Sigmoid colon (tissue), 7 donors: ENCODE data around the gene DEDD. TPM values are rescaled to one million over a fixed set of nuclear protein-coding genes. Genes with fewer than 3 reads are reported as not detected.

Experiments
- DNase-seq: peaks from one replicate; pipeline ENCODE4 v3.0.0-alpha.2; 2019
- H3K27ac ChIP-seq, 4 donors: fragments of 200-600 bp; sonication (generic); one replicate each; pipeline ENCODE4 v1.5.1; 2016 to 2019; ENCODE audit warnings: mild to moderate bottlenecking in 1 of 4
- H3K27me3 ChIP-seq, 3 donors: fragments of 200-600 bp; sonication (generic); one replicate each; pipeline ENCODE4 v1.5.1; 2019; ENCODE audit warnings: mild to moderate bottlenecking in 1 of 3
- H3K36me3 ChIP-seq, 4 donors: fragments of 200-600 bp; sonication (generic); one replicate each; pipeline ENCODE4 v1.5.1; 2016 to 2019
- H3K4me1 ChIP-seq, 4 donors: fragments of 200-600 bp; sonication (generic); one replicate each; pipeline ENCODE4 v1.5.1; 2017 to 2019
- H3K4me3 ChIP-seq, 4 donors: fragments of 200-600 bp; sonication (generic); one replicate each; pipeline ENCODE4 v1.5.1; 2017 to 2019; ENCODE audit warnings: mild to moderate bottlenecking in 2 of 4, moderate library complexity in 1 of 4
- H3K9me3 ChIP-seq, 4 donors: fragments of 200-600 bp in 3 of 4; sonication (generic) in 3 of 4; one replicate each; pipeline versions ENCODE4 v1.5.1 to v1.6.1; 2013 to 2019
- EP300 ChIP-seq, 4 donors: sonication (generic); formaldehyde crosslinking; IDR thresholded peaks; one replicate each; pipeline ENCODE4 v1.6.1; 2017; ENCODE audit warnings: antibody characterized with exemption in 4 of 4
- POLR2A ChIP-seq, 2 donors: fragments of 450-650 bp; IDR thresholded peaks; one replicate each; pipeline ENCODE4 v1.6.1; 2016; ENCODE audit warnings: antibody characterized with exemption in 2 of 2, mild to moderate bottlenecking in 2 of 2, moderate library complexity in 2 of 2
- POLR2AphosphoS5 ChIP-seq, 4 donors: sonication (generic); formaldehyde crosslinking; IDR thresholded peaks; one replicate each; pipeline ENCODE4 v1.6.1; 2017; ENCODE audit warnings: antibody characterized with exemption in 4 of 4
- WGBS, 2 donors: extraction: QIAGEN DNeasy Blood & Tissue Kit; methylation state at CpG; one replicate each; pipeline ENCODE4 v1.1.7; 2013; 5-methylcytosine and 5-hydroxymethylcytosine counted together
- intact Hi-C: fragments of 100-400 bp; cut with DNase I; formaldehyde crosslinking; loops from one replicate; pipeline ENCODE4 v1.15.1; 2023
- polyA plus RNA-seq, 3 donors: library from polyadenylated mRNA; stranded (reverse); fragments of 200-250 nt; gene quantifications; one replicate each; pipeline ENCODE4 v1.2.3, GENCODE V29; 2013
- total RNA-seq, 4 donors: library from RNA; depleted of rRNA; stranded (reverse); fragments of >200 nt; gene quantifications; one replicate each; pipeline ENCODE4 v1.1.0, GENCODE V29; 2016
- TF ChIP-seq, protein P1 (sequence below), 4 experiments: fragments of 450-650 bp in 3 of 4; fragments of 200-600 bp in 1 of 4; IDR thresholded peaks; one replicate each; pipeline ENCODE4 v1.5.1; 2016 to 2019; ENCODE audit warnings: antibody characterized with exemption in 4 of 4, mild to moderate bottlenecking in 3 of 4, moderate library complexity in 2 of 4
- donor health status: healthy with polysubstance abuse.
- donor health status: Bipolar disorder and iron deficiency.
- donor health status: healthy.

DEDD gene
- total and polyA plus RNA-seq, 7 donors, result 24.0 to 34.2 (median 30.5) TPM

DNA sequence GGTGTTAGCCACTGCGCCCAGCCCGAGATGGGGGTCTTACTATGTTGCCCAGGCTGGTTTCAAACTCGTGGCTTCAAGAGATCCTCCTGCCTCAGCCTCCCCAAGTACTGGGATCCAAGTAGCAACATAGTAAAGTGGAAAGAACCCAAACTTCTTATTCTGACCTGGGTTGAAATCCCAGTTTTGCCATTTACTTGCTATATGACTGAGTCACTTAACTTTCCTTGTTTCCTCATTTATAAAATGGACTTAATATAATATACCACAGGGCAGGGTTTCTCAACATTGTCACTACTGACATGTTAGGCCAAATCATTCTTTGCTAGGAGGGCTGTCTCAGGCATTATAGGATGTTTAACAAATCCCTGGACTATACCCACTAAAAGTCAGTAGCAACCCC lies 21.4 kb downstream of the DEDD start:
- peaks cover 0 to 20% (median 0%) of the 10 kb centered on the region in 4 donors for H3K36me3 ChIP-seq
- TF ChIP-seq POLR2AphosphoS5 (IDR thresholded peaks at IDR 0.05), result no peak
- TF ChIP-seq EP300 (IDR thresholded peaks at IDR 0.05), result no peak
- no peak for TF ChIP-seq POLR2A (IDR thresholded peaks at IDR 0.05)
- TF ChIP-seq, protein P1, sequence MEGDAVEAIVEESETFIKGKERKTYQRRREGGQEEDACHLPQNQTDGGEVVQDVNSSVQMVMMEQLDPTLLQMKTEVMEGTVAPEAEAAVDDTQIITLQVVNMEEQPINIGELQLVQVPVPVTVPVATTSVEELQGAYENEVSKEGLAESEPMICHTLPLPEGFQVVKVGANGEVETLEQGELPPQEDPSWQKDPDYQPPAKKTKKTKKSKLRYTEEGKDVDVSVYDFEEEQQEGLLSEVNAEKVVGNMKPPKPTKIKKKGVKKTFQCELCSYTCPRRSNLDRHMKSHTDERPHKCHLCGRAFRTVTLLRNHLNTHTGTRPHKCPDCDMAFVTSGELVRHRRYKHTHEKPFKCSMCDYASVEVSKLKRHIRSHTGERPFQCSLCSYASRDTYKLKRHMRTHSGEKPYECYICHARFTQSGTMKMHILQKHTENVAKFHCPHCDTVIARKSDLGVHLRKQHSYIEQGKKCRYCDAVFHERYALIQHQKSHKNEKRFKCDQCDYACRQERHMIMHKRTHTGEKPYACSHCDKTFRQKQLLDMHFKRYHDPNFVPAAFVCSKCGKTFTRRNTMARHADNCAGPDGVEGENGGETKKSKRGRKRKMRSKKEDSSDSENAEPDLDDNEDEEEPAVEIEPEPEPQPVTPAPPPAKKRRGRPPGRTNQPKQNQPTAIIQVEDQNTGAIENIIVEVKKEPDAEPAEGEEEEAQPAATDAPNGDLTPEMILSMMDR (IDR thresholded peaks at IDR 0.05), result no peak
- H3K27ac ChIP-seq, result no peak overlapping the region
- no peaks in the 10 kb centered on the region for H3K27me3 ChIP-seq
- no peak overlapping the region for H3K4me3 ChIP-seq
- no peak for DNase-seq
- H3K4me1 ChIP-seq, result peaks cover 0 to 30% (median 20%) of the 10 kb centered on the region in 4 donors
- intact Hi-C loops, result no loop called here
- 93 to 96% methylated on average over 3 of the region's 3 CpGs for WGBS, 2 donors
- H3K9me3 ChIP-seq, result no peaks in the 10 kb centered on the region

DNA sequence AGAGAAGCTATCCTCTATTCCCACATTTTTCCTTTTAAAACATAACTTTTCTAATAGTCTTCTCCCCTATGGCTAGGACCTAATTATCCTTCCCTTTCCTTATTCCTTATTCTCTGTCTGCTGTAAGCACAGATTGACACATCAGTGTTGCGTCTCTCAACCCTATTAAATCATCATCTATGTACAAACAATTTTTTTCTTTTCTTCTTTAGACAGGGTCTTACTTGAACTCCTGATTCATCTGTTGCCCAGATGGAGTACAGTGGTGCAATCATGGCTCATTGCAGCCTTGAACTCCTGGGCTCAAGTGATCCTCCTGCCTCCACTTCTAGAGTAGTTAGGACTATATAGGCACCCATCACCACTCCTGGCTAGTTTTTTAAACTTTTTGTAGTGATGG lies 26.0 kb downstream of the DEDD start:
- TF ChIP-seq EP300 (IDR thresholded peaks at IDR 0.05) (no peak), POLR2AphosphoS5 (IDR thresholded peaks at IDR 0.05) (no peak), POLR2A (IDR thresholded peaks at IDR 0.05) (no peak)
- TF ChIP-seq, protein P1 (IDR thresholded peaks at IDR 0.05), result no peak
- no peaks in the 10 kb centered on the region for H3K27me3 ChIP-seq
- H3K9me3 ChIP-seq, result no peaks in the 10 kb centered on the region
- no peaks in the 10 kb centered on the region for H3K4me1 ChIP-seq
- peaks cover 0 to 24% (median 6%) of the 10 kb centered on the region in 4 donors for H3K36me3 ChIP-seq
- H3K27ac ChIP-seq, result no peak overlapping the region
- intact Hi-C loops, result no loop called here
- no peak for DNase-seq
- WGBS, 2 donors, result 95 to 96% methylated on average over 1 of the region's 1 CpG
- H3K4me3 ChIP-seq, result no peak overlapping the region

GRCh38 chr1:161100556-161100955 lies 31.9 kb downstream of the DEDD start:
- 84 to 88% methylated on average over 2 of the region's 2 CpGs for WGBS, 2 donors
- Histone ChIP-seq H3K4me1 (peaks cover 0 to 19% (median 15%) of the 10 kb centered on the region in 4 donors), H3K4me3 (no peak overlapping the region), H3K27ac (no peak overlapping the region), H3K9me3 (no peaks in the 10 kb centered on the region), H3K36me3 (peaks cover 0 to 27% (median 9%) of the 10 kb centered on the region in 4 donors), H3K27me3 (no peaks in the 10 kb centered on the region)
- intact Hi-C loops, result no loop called here
- DNase-seq, result no peak
- TF ChIP-seq POLR2A (IDR thresholded peaks at IDR 0.05) (no peak), EP300 (IDR thresholded peaks at IDR 0.05) (no peak), POLR2AphosphoS5 (IDR thresholded peaks at IDR 0.05) (no peak)
- TF ChIP-seq, protein P1 (IDR thresholded peaks at IDR 0.05), result no peak

DNA sequence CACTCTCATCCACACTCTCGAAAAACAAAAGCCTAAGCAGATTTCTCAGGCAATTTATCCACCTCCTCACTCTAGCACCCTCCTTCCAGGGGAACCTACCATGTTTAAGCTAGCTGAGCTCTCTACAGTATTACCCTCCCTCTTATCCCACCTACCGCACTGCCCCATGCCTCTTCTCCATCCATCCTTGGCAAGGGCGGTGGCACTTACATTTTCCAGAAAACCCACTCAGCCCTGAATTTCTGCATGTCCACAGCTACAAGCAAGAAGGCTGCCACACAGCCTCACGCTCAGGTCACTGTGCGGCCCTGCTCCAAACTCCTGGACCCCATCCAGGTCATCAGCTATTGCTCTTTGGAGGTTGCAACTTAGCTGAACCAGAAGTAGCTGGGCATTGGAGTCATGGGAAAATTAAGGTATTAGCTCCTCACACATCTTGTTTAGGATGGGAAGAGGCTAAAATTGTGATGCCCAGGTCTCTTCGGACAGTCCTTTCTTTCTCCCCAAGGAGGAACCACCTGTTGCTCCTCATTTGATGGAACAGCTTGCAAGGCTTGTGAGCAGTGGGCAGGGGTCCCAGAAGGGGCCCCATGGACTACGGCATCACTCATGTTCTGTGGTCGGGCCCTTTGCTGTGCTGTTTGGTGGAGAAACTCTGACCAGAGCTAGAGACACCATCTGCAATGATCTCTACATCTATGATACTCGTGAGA lies 33.2 kb downstream of the DEDD start:
- no peaks in the 10 kb centered on the region for H3K27me3 ChIP-seq
- peak overlapping the region in 3 of 4 donors; percentile 75 to 81 (median 77) for H3K4me3 ChIP-seq
- no peak for DNase-seq
- H3K36me3 ChIP-seq, result peaks cover 0 to 27% (median 9%) of the 10 kb centered on the region in 4 donors
- peaks cover 0 to 19% (median 15%) of the 10 kb centered on the region in 4 donors for H3K4me1 ChIP-seq
- peak overlapping the region; percentile 73 to 79 (median 78) for H3K27ac ChIP-seq
- intact Hi-C loops, result loop anchor here (2.0 to 10.0 kb wide), 4 partner anchors 52 to 372 kb away; no protein-coding TSS in a partner anchor
- no peaks in the 10 kb centered on the region for H3K9me3 ChIP-seq
- no peak for TF ChIP-seq POLR2AphosphoS5 (IDR thresholded peaks at IDR 0.05)
- TF ChIP-seq, protein P1 (IDR thresholded peaks at IDR 0.05), result no peak
- TF ChIP-seq EP300 (IDR thresholded peaks at IDR 0.05), result no peak
- TF ChIP-seq POLR2A (IDR thresholded peaks at IDR 0.05), result no peak
- 78 to 88% methylated on average over 9 of the region's 9 CpGs for WGBS, 2 donors
